IMR-90 (cell line): ENCODE measurements around the gene CHP2. TPM values are rescaled to one million over a fixed set of nuclear protein-coding genes. Genes with fewer than 3 reads are reported as not detected.

Experiments
- ATAC-seq: fragments of 200-7000 bp; cut with Tn5 transposase; 2 replicates; pipeline ENCODE4 v1.9.1; 2020; ENCODE audit warnings: low read depth, mild to moderate bottlenecking, moderate library complexity
- BruUV-seq: library from RNA; stranded (reverse); fragments of 400-500 nt; replicated peaks from 2 replicates; lab custom pipeline; 2021; lab: Mats Ljungman, UMichigan
- CTCF ChIA-PET: fragments of 300-600 bp; formaldehyde crosslinking; extraction: SDS; loops from one replicate; lab custom pipeline; 2021; ENCODE audit warnings: antibody characterized with exemption; lab: Yijun Ruan, JAX
- POLR2A ChIA-PET: fragments of 300-600 bp; sonication (Branson Sonifier 250); formaldehyde crosslinking; loops from one replicate; lab custom pipeline; 2022; ENCODE audit warnings: antibody characterized with exemption; ENCODE audit not compliant: unreplicated experiment; lab: Charles Lee
- DNase-seq: peaks from one replicate; pipeline ENCODE4 v3.0.0; 2013
- H2AFZ ChIP-seq: replicated peaks from 2 replicates; pipeline ENCODE3; 2013; ENCODE audit warnings: low read length, mild to moderate bottlenecking; ENCODE audit not compliant: poor library complexity
- H2AK5ac ChIP-seq: 2 replicates; pipeline ENCODE4 v1.6.1; 2013; ENCODE audit warnings: low read depth, low read length, inconsistent platforms
- H2AK9ac ChIP-seq: replicated peaks from 2 replicates; pipeline ENCODE3; 2013; ENCODE audit warnings: mild to moderate bottlenecking, low read depth, low read length, moderate library complexity; ENCODE audit not compliant: poor library complexity
- H2BK120ac ChIP-seq: 2 replicates; pipeline ENCODE4 v1.6.1; 2013; ENCODE audit warnings: low read depth, low read length, inconsistent platforms
- H2BK15ac ChIP-seq: 3 replicates; pipeline ENCODE4 v1.6.1; 2013; ENCODE audit warnings: low read depth, low read length, inconsistent platforms
- H2BK20ac ChIP-seq: 2 replicates; pipeline ENCODE4 v1.6.1; 2013; ENCODE audit warnings: low read depth, mild to moderate bottlenecking, inconsistent platforms, low read length, moderate library complexity
- H2BK5ac ChIP-seq: 2 replicates; pipeline ENCODE4 v1.6.1; 2013; ENCODE audit warnings: mild to moderate bottlenecking, low read depth, low read length, inconsistent platforms; ENCODE audit not compliant: poor library complexity, severe bottlenecking
- H3K14ac ChIP-seq: replicated peaks from 2 replicates; pipeline ENCODE4 v1.6.1; 2013; ENCODE audit warnings: low read depth, low read length, inconsistent platforms
- H3K18ac ChIP-seq: 2 replicates; pipeline ENCODE4 v1.6.1; 2013; ENCODE audit warnings: low read depth, low read length, control low read depth
- H3K23ac ChIP-seq: 2 replicates; pipeline ENCODE4 v1.6.1; 2013; ENCODE audit warnings: low read depth, low read length, inconsistent platforms
- H3K27ac ChIP-seq: 2 replicates; pipeline ENCODE4 v1.5.1; 2013; ENCODE audit warnings: mild to moderate bottlenecking, control low read depth, low read length; ENCODE audit not compliant: insufficient read depth
- H3K27me3 ChIP-seq: 2 replicates; pipeline ENCODE4 v1.6.1; 2013; ENCODE audit warnings: low read length; ENCODE audit not compliant: control insufficient read depth, insufficient read depth
- H3K36me3 ChIP-seq: 2 replicates; pipeline ENCODE4 v1.6.1; 2013; ENCODE audit warnings: low read length, mixed read lengths; ENCODE audit not compliant: control insufficient read depth, insufficient read depth
- H3K4ac ChIP-seq: 2 replicates; pipeline ENCODE4 v1.6.1; 2013; ENCODE audit warnings: low read depth, low read length, inconsistent platforms
- H3K4me1 ChIP-seq: 2 replicates; pipeline ENCODE4 v1.6.1; 2013; ENCODE audit warnings: low read length, mixed read lengths; ENCODE audit not compliant: control insufficient read depth, insufficient read depth
- H3K4me2 ChIP-seq: 2 replicates; pipeline ENCODE4 v1.6.1; 2013; ENCODE audit warnings: low read depth, mild to moderate bottlenecking, control low read depth, low read length, moderate library complexity
- H3K4me3 ChIP-seq: 2 replicates; pipeline ENCODE4 v1.5.1; 2013; ENCODE audit warnings: low read depth, mild to moderate bottlenecking, control low read depth, low read length, moderate library complexity; ENCODE audit not compliant: insufficient read depth
- H3K56ac ChIP-seq: 2 replicates; pipeline ENCODE4 v1.6.1; 2013; ENCODE audit warnings: low read length, inconsistent platforms; ENCODE audit not compliant: insufficient read depth; ENCODE audit errors: extremely low read depth
- H3K79me1 ChIP-seq, 2 experiments: 2 replicates each; pipeline ENCODE4 v1.6.1; 2013; ENCODE audit warnings: low read length in 2 of 2, inconsistent platforms in 1 of 2, low read depth in 1 of 2
- H3K9ac ChIP-seq: 2 replicates; pipeline ENCODE4 v1.6.1; 2013; ENCODE audit warnings: low read depth, low read length, control low read depth
- H3K9me1 ChIP-seq: 2 replicates; pipeline ENCODE4 v1.6.1; 2013; ENCODE audit warnings: low read length, inconsistent platforms; ENCODE audit not compliant: insufficient read depth
- H3K9me3 ChIP-seq: 2 replicates; pipeline ENCODE4 v1.6.1; 2013; ENCODE audit warnings: low read length; ENCODE audit not compliant: control insufficient read depth, insufficient read depth
- H4K20me1 ChIP-seq: 2 replicates; pipeline ENCODE4 v1.6.1; 2013; ENCODE audit warnings: low read length, inconsistent platforms; ENCODE audit not compliant: insufficient read depth
- H4K5ac ChIP-seq: 2 replicates; pipeline ENCODE4 v1.6.1; 2013; ENCODE audit warnings: mild to moderate bottlenecking, low read depth, low read length, control low read depth
- H4K8ac ChIP-seq, 2 experiments: 2 replicates each; pipeline ENCODE4 v1.6.1; 2013; ENCODE audit warnings: low read depth in 2 of 2, low read length in 2 of 2, control low read depth in 1 of 2, inconsistent platforms in 1 of 2
- H4K91ac ChIP-seq: 2 replicates; pipeline ENCODE4 v1.6.1; 2013; ENCODE audit warnings: low read depth, low read length, inconsistent platforms; ENCODE audit not compliant: insufficient read depth
- MAZ ChIP-seq: IDR thresholded peaks from 2 replicates; pipeline ENCODE4 v1.6.1; 2012; ENCODE audit warnings: low read depth, mild to moderate bottlenecking, low read length, improper control_type of control experiment, moderate library complexity, borderline replicate concordance
- MXI1 ChIP-seq: IDR thresholded peaks from 2 replicates; pipeline ENCODE4 v1.6.1; 2012; ENCODE audit warnings: low read depth, mild to moderate bottlenecking, low read length, moderate library complexity, borderline replicate concordance
- RAD21 ChIP-seq: IDR thresholded peaks from 2 replicates; pipeline ENCODE4 v1.6.1; 2012; ENCODE audit warnings: low read length, improper control_type of control experiment
- WGBS, 2 experiments: methylation state at CpG; one replicate each; pipeline versions ENCODE4 v1.1.5 to v1.1.7; 2013; ENCODE audit warnings: missing lambda C conversion rate in 2 of 2; ENCODE audit not compliant: insufficient read length in 1 of 2; ENCODE audit errors: extremely low coverage in 2 of 2; 5-methylcytosine and 5-hydroxymethylcytosine counted together
- dilution Hi-C: fragments of 300-500 bp; cut with HindIII; formaldehyde crosslinking; loops from one replicate; pipeline ENCODE4 v1.14.3; 2018; ENCODE audit warnings: low sequenced_read_pairs; ENCODE audit not compliant: unreplicated experiment
- in situ Hi-C: fragments of 300-500 bp; cut with MboI; formaldehyde crosslinking; loops from 3 replicates; pipeline ENCODE4 v1.14.3; 2019; ENCODE audit warnings: low sequenced_read_pairs, inconsistent platforms, mixed read lengths
- intact Hi-C: fragments of 100-400 bp; cut with micrococcal nuclease; formaldehyde crosslinking; loops from 2 replicates; pipeline ENCODE4 v1.10.0; 2022
- polyA plus RNA-seq, 3 experiments: library from polyadenylated mRNA; depleted of rRNA; stranded (reverse); fragments of >200 nt; gene quantifications; 2 replicates each; pipeline ENCODE4 v1.2.3, GENCODE V29; 2012; ENCODE audit warnings: low replicate concordance in 1 of 3
- total RNA-seq: library from RNA; depleted of rRNA; stranded (reverse); fragments of >200 nt; gene quantifications from 2 replicates; pipeline ENCODE4 v1.2.3, GENCODE V29; 2012
- TF ChIP-seq, protein P1 (sequence below): conservative IDR thresholded peaks from 2 replicates; pipeline ENCODE4 v1.5.1; 2012; ENCODE audit warnings: mild to moderate bottlenecking, low read depth, low read length, improper control_type of control experiment

CHP2 gene
- total and polyA plus RNA-seq, 2 of the 4 experiments (the other 2 are of a cell fraction): not detected

GRCh38 chr16:23757937-23758619 is 3.3 kb downstream of the CHP2 start:
- dilution Hi-C loops: no loop called here
- H3K4me1 ChIP-seq: no peaks in the 10 kb centered on the region; the same call in 1 of the 2 replicates
- TF ChIP-seq RAD21: no peak
- TF ChIP-seq, protein P1, sequence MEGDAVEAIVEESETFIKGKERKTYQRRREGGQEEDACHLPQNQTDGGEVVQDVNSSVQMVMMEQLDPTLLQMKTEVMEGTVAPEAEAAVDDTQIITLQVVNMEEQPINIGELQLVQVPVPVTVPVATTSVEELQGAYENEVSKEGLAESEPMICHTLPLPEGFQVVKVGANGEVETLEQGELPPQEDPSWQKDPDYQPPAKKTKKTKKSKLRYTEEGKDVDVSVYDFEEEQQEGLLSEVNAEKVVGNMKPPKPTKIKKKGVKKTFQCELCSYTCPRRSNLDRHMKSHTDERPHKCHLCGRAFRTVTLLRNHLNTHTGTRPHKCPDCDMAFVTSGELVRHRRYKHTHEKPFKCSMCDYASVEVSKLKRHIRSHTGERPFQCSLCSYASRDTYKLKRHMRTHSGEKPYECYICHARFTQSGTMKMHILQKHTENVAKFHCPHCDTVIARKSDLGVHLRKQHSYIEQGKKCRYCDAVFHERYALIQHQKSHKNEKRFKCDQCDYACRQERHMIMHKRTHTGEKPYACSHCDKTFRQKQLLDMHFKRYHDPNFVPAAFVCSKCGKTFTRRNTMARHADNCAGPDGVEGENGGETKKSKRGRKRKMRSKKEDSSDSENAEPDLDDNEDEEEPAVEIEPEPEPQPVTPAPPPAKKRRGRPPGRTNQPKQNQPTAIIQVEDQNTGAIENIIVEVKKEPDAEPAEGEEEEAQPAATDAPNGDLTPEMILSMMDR: no peak
- no peak for TF ChIP-seq MXI1
- no peak for TF ChIP-seq MAZ
- ChIA-PET CTCF (no interaction called here), POLR2A (no interaction called here)
- peaks cover 25% of the 10 kb centered on the region for H3K27me3 ChIP-seq
- no peak overlapping the region for H3K23ac ChIP-seq
- no peaks in the 10 kb centered on the region; the same call in 1 of the 2 replicates for H3K9me3 ChIP-seq
- no peak for DNase-seq
- intact Hi-C loops: no loop called here
- no peak overlapping the region for H3K14ac ChIP-seq
- H3K27ac ChIP-seq: no peak overlapping the region
- H2BK15ac ChIP-seq: no peak overlapping the region
- H4K8ac ChIP-seq: no peak overlapping the region
- H3K36me3 ChIP-seq: no peaks in the 10 kb centered on the region
- no peak overlapping the region for H4K5ac ChIP-seq
- H4K91ac ChIP-seq: no peak overlapping the region
- in situ Hi-C loops: no loop called here
- 92% methylated on average over 2 of the region's 6 CpGs; no CpG with 5 or more reads in 1 of the 2 experiments for WGBS, 2 experiments
- H2BK20ac ChIP-seq: no peak overlapping the region
- no peaks in the 10 kb centered on the region for H3K79me1 ChIP-seq
- no TSS peak for BruUV-seq
- H2AK9ac ChIP-seq: no peak overlapping the region
- H2BK120ac ChIP-seq: no peak overlapping the region
- H3K56ac ChIP-seq: no peak overlapping the region
- H3K9ac ChIP-seq: no peak overlapping the region
- no peak overlapping the region for H2AFZ ChIP-seq
- no peak overlapping the region for H2BK5ac ChIP-seq
- ATAC-seq: no peak
- no peak overlapping the region for H2AK5ac ChIP-seq
- H3K18ac ChIP-seq: no peak overlapping the region
- no peak overlapping the region for H3K4me3 ChIP-seq
- H3K4me2 ChIP-seq: no peak overlapping the region
- no peaks in the 10 kb centered on the region for H4K20me1 ChIP-seq
- H3K9me1 ChIP-seq: no peaks in the 10 kb centered on the region
- H3K4ac ChIP-seq: no peak overlapping the region
